Measurements from ENCODE around the gene ABHD17A. TPM values are rescaled to one million over a fixed set of nuclear protein-coding genes. Genes with fewer than 3 reads are reported as not detected.
A peak's percentile ranks its signal among the peaks of the same experiment; 100 is the strongest.

ABHD17A gene
- total RNA-seq, 1 donor from 2014 or later = 20.2 TPM

GRCh38 chr19:1911098-1911497, 25.8 kb upstream of the ABHD17A start:
- no peaks in the 10 kb centered on the region for H3K36me3 ChIP-seq
- no peak overlapping the region for H3K27ac ChIP-seq
- H3K4me3 ChIP-seq = no peak overlapping the region
- H3F3A ChIP-seq (ENCODE audit: low read depth) = peaks cover 5% of the 10 kb centered on the region
- H3K4me1 Mint-ChIP-seq = peaks cover 4% of the 10 kb centered on the region
- H3K27me3 ChIP-seq = no peaks in the 10 kb centered on the region
- peaks cover 4% of the 10 kb centered on the region for H3K27me3 Mint-ChIP-seq (ENCODE audit: insufficient read depth, low read depth)
- H3K4me1 ChIP-seq = peaks cover under 1% of the 10 kb centered on the region
- no peak overlapping the region for H3K4me3 Mint-ChIP-seq
- no peaks in the 10 kb centered on the region for H3K9me3 Mint-ChIP-seq
- H3K36me3 Mint-ChIP-seq = peaks cover 6% of the 10 kb centered on the region
- TF ChIP-seq CTCF (IDR thresholded peaks at IDR 0.05) = no peak
- no peak for TF ChIP-seq EZH2phosphoT487 (IDR thresholded peaks at IDR 0.05)
- H3K27ac Mint-ChIP-seq = no peak overlapping the region
- no peak overlapping the region for H3K4me2 ChIP-seq
- H3K9ac ChIP-seq = no peak overlapping the region
- no peak overlapping the region for H2AFZ ChIP-seq (replicated peaks)
- peaks cover 90% of the 10 kb centered on the region for H3K79me2 ChIP-seq (ENCODE audit: low read depth)
- DNase-seq (ENCODE audit: low spot score) = no peak
- no peaks in the 10 kb centered on the region for H3K9me3 ChIP-seq (ENCODE audit: low read depth)
- peaks cover 78% of the 10 kb centered on the region for H4K20me1 ChIP-seq (ENCODE audit: low read depth)

GRCh38 chr19:1910177-1910576, 24.9 kb upstream of the ABHD17A start:
- H3K9me3 Mint-ChIP-seq = no peaks in the 10 kb centered on the region
- Histone ChIP-seq H2AFZ (replicated peaks) (no peak overlapping the region), H3K4me3 (no peak overlapping the region), H3K27ac (no peak overlapping the region), H3K9me3 (ENCODE audit: low read depth) (no peaks in the 10 kb centered on the region), H3F3A (ENCODE audit: low read depth) (peaks cover 10% of the 10 kb centered on the region), H3K9ac (no peak overlapping the region), H3K27me3 (no peaks in the 10 kb centered on the region), H3K4me1 (peaks cover 6% of the 10 kb centered on the region), H3K79me2 (ENCODE audit: low read depth) (peaks cover 96% of the 10 kb centered on the region), H4K20me1 (ENCODE audit: low read depth) (peaks cover 80% of the 10 kb centered on the region), H3K4me2 (no peak overlapping the region), H3K36me3 (no peaks in the 10 kb centered on the region)
- DNase-seq (ENCODE audit: low spot score) = no peak
- H3K27ac Mint-ChIP-seq = peak overlapping the region; percentile 4
- peaks cover 9% of the 10 kb centered on the region for H3K4me1 Mint-ChIP-seq
- H3K27me3 Mint-ChIP-seq (ENCODE audit: insufficient read depth, low read depth) = peaks cover 4% of the 10 kb centered on the region
- TF ChIP-seq CTCF (IDR thresholded peaks at IDR 0.05) (no peak), EZH2 (IDR thresholded peaks at IDR 0.05) (no peak), EZH2phosphoT487 (IDR thresholded peaks at IDR 0.05) (no peak)
- H3K36me3 Mint-ChIP-seq = peaks cover 6% of the 10 kb centered on the region
- no peak overlapping the region for H3K4me3 Mint-ChIP-seq

- no peaks in the 10 kb centered on the region for H3K36me3 ChIP-seq
- peaks cover 77% of the 10 kb centered on the region for H4K20me1 ChIP-seq (ENCODE audit: low read depth)
- H3K4me1 ChIP-seq = peaks cover 7% of the 10 kb centered on the region
- H3K4me1 Mint-ChIP-seq = peaks cover 9% of the 10 kb centered on the region
- no peaks in the 10 kb centered on the region for H3K27me3 ChIP-seq
- DNase-seq (ENCODE audit: low spot score) = no peak
- no peak overlapping the region for H3K4me3 Mint-ChIP-seq
- no peak overlapping the region for H3K4me3 ChIP-seq
- no peak overlapping the region for H3K27ac Mint-ChIP-seq
- no peak overlapping the region for H3K9ac ChIP-seq
- peaks cover 5% of the 10 kb centered on the region for H3K27me3 Mint-ChIP-seq (ENCODE audit: insufficient read depth, low read depth)
- peaks cover 12% of the 10 kb centered on the region for H3F3A ChIP-seq (ENCODE audit: low read depth)
- H3K4me2 ChIP-seq = no peak overlapping the region
- peaks cover 6% of the 10 kb centered on the region for H3K36me3 Mint-ChIP-seq
- peaks cover 92% of the 10 kb centered on the region for H3K79me2 ChIP-seq (ENCODE audit: low read depth)
- TF ChIP-seq CTCF (IDR thresholded peaks at IDR 0.05) (no peak), EZH2 (IDR thresholded peaks at IDR 0.05) (no peak), EZH2phosphoT487 (IDR thresholded peaks at IDR 0.05) (no peak)
- no peaks in the 10 kb centered on the region for H3K9me3 ChIP-seq (ENCODE audit: low read depth)
- H2AFZ ChIP-seq (replicated peaks) = no peak overlapping the region
- H3K9me3 Mint-ChIP-seq = no peaks in the 10 kb centered on the region
- H3K27ac ChIP-seq = no peak overlapping the region
These were observed 24.4 kb upstream of the ABHD17A start for GRCh38 chr19:1909761-1910080.

- Histone ChIP-seq H2AFZ (replicated peaks) (no peak overlapping the region), H3K4me1 (peaks cover 13% of the 10 kb centered on the region), H3K4me2 (no peak overlapping the region), H3K79me2 (ENCODE audit: low read depth) (peaks cover 78% of the 10 kb centered on the region), H3K36me3 (no peaks in the 10 kb centered on the region), H3F3A (ENCODE audit: low read depth) (peaks cover 23% of the 10 kb centered on the region), H3K9me3 (ENCODE audit: low read depth) (no peaks in the 10 kb centered on the region), H3K27me3 (no peaks in the 10 kb centered on the region), H3K4me3 (no peak overlapping the region), H4K20me1 (ENCODE audit: low read depth) (peaks cover 63% of the 10 kb centered on the region), H3K27ac (no peak overlapping the region), H3K9ac (no peak overlapping the region)
- Mint-ChIP-seq H3K9me3 (no peaks in the 10 kb centered on the region), H3K4me3 (no peak overlapping the region), H3K4me1 (peaks cover 22% of the 10 kb centered on the region), H3K36me3 (peaks cover 7% of the 10 kb centered on the region), H3K27ac (no peak overlapping the region), H3K27me3 (ENCODE audit: insufficient read depth, low read depth) (peaks cover 6% of the 10 kb centered on the region)
- DNase-seq (ENCODE audit: low spot score) = no peak
- TF ChIP-seq EZH2phosphoT487 (IDR thresholded peaks at IDR 0.05) = no peak
- TF ChIP-seq EZH2 (IDR thresholded peaks at IDR 0.05) = no peak
- TF ChIP-seq CTCF (IDR thresholded peaks at IDR 0.05) = no peak
These were observed 23.0 kb upstream of the ABHD17A start for GRCh38 chr19:1908364-1908678.

Data from neural progenitor cell (in vitro differentiated cells).